Peyer's patch (tissue), 4 donors: Measurements from ENCODE around the gene MX1.

Experiments used
- CTCF ChIP-seq, 6 experiments: fragments of 450-650 bp in 4 of 6; fragments of 200-600 bp in 2 of 6; sonication (generic) in 1 of 6; IDR thresholded peaks; one replicate each; pipeline ENCODE4 v1.5.1; 2017 to 2019; ENCODE audit warnings: antibody characterized with exemption in 6 of 6, mild to moderate bottlenecking in 3 of 6, moderate library complexity in 1 of 6
- POLR2A ChIP-seq, 2 donors: fragments of 450-650 bp; IDR thresholded peaks; one replicate each; pipeline ENCODE4 v1.5.1; 2017; ENCODE audit warnings: antibody characterized with exemption in 2 of 2, mild to moderate bottlenecking in 2 of 2, moderate library complexity in 2 of 2

GRCh38 chr21:41428311-41428710 is 2.3 kb downstream of the MX1 start:
- no peak for TF ChIP-seq CTCF (IDR thresholded peaks at IDR 0.05)
- no peak for TF ChIP-seq POLR2A (IDR thresholded peaks at IDR 0.05)
